GM21367 (cell line): ENCODE results near the gene CAMK2A.

Experiments used
- ATAC-seq: cut with Tn5 transposase; IDR thresholded peaks from one replicate; pipeline ENCODE4 v1.9.1; 2021; ENCODE audit not compliant: unreplicated experiment

Gene CAMK2A

GRCh38 chr5:150279330-150280020 lies 10.1 kb downstream of the CAMK2A start:
- ATAC-seq, result no peak

GRCh38 chr5:150278916-150279315 lies 10.7 kb downstream of the CAMK2A start:
- no peak for ATAC-seq

- no peak for ATAC-seq
Measured at GRCh38 chr5:150278046-150278730, 11.4 kb downstream of the CAMK2A start.

- no peak for ATAC-seq
Measured at GRCh38 chr5:150277043-150277442, 12.5 kb downstream of the CAMK2A start.

- ATAC-seq, result no peak
Measured at GRCh38 chr5:150274811-150275210, 14.8 kb downstream of the CAMK2A start.

GRCh38 chr5:150272531-150272930 lies 17.0 kb downstream of the CAMK2A start:
- ATAC-seq, result no peak

GRCh38 chr5:150271923-150272322 lies 17.6 kb downstream of the CAMK2A start:
- ATAC-seq, result no peak

- no peak for ATAC-seq
Measured at GRCh38 chr5:150271296-150271692, 18.3 kb downstream of the CAMK2A start.

GRCh38 chr5:150270541-150271295 lies 18.9 kb downstream of the CAMK2A start:
- ATAC-seq, result no peak

GRCh38 chr5:150266871-150267291 lies 22.7 kb downstream of the CAMK2A start:
- no peak for ATAC-seq

- no peak for ATAC-seq
Measured at GRCh38 chr5:150265870-150266383, 23.6 kb downstream of the CAMK2A start.

GRCh38 chr5:150264667-150265603 lies 24.6 kb downstream of the CAMK2A start:
- ATAC-seq, result no peak

GRCh38 chr5:150263801-150264621 lies 25.6 kb downstream of the CAMK2A start:
- no peak for ATAC-seq

GRCh38 chr5:150263375-150263775 lies 26.2 kb downstream of the CAMK2A start:
- no peak for ATAC-seq

- ATAC-seq, result no peak
Measured at GRCh38 chr5:150262502-150262901, 27.1 kb downstream of the CAMK2A start.

- no peak for ATAC-seq
Measured at GRCh38 chr5:150261231-150261630, 28.3 kb downstream of the CAMK2A start.

- ATAC-seq, result no peak
Measured at GRCh38 chr5:150258130-150258529, 31.4 kb downstream of the CAMK2A start.

GRCh38 chr5:150257424-150257823 lies 32.1 kb downstream of the CAMK2A start:
- ATAC-seq, result no peak

GRCh38 chr5:150256410-150257064 lies 33.0 kb downstream of the CAMK2A start:
- ATAC-seq, result no peak
